Pons (tissue), 1 donor: ENCODE data around the gene HMGB2.

Source experiments
- DNase-seq: peaks from one replicate; pipeline ENCODE4 v3.0.0-alpha.2; 2016; ENCODE audit warnings: low spot score

The HMGB2 gene

GRCh38 chr4:173334085-173334890, at the start of gene HMGB2:
TSS of gene HMGB2 (minus strand) at chr4:173334358. CDS start at chr4:173333649, 709 bp downstream.
- DNase-seq, result peak; percentile 100

- no peak for DNase-seq
Observed at GRCh38 chr4:173382349-173382748, 48.2 kb upstream of the HMGB2 start.

DNA sequence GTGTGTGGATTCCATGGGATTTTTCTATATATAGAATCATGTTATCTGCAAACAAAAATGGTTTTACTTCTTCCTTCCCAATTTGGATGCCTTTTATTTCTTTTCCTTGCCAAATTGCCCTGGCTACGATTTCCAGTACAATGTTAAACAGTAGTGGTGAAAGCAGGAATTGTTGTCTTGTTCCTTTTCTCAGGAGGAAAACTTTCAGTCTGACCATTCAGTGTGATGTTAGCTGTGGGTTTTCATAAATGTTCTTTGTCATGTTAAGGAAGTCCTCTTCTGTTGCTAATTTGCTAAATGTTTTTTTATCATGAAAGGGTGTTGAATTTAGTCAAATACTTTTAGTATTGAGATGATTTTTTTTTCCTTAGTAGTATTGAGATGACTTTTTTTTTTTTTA, 47.5 kb upstream of the HMGB2 start:
- DNase-seq, result peak; percentile 26

DNA sequence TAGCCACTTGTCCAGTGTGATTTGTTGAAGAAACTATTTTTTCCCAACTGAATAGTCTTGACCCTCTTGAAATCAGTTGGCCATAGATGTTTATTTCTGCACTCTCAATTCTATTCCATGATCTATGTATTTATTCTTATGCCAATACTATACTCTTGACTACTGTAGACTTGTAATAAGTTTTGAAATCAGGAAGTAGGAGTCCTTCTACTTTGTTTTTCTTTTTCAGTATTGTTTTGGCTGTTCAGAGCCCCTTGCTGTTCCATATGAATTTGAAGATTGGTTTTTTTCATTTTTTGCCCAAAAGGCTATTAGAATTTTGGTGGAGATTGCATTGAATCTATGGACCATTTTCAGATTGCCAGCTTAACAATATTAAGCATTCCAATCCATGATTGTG, 46.8 kb upstream of the HMGB2 start:
- DNase-seq, result no peak

- no peak for DNase-seq
Observed at GRCh38 chr4:173379929-173380328, 45.8 kb upstream of the HMGB2 start.

DNA sequence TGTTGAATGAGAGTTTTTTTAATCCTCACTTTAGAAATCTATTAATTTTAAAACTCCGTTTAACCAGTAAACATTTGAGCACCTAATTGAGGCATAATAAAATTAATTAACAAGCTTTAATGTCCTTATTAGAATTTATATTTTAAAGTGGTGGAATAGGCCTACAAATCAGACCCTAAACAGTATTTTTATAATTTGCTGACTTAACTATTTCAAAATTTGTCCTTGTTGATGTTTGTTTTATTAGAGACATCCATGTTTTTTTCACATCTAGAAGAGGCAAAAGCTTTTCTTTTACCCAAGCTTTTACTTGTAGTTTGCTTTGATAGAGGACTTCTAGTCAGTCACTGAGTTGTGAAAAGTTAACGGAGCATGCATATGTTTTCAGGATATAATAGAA, 40.4 kb upstream of the HMGB2 start:
- no peak for DNase-seq

- DNase-seq, result peak; percentile 85
Observed at GRCh38 chr4:173371292-173372192, 37.4 kb upstream of the HMGB2 start.

DNA sequence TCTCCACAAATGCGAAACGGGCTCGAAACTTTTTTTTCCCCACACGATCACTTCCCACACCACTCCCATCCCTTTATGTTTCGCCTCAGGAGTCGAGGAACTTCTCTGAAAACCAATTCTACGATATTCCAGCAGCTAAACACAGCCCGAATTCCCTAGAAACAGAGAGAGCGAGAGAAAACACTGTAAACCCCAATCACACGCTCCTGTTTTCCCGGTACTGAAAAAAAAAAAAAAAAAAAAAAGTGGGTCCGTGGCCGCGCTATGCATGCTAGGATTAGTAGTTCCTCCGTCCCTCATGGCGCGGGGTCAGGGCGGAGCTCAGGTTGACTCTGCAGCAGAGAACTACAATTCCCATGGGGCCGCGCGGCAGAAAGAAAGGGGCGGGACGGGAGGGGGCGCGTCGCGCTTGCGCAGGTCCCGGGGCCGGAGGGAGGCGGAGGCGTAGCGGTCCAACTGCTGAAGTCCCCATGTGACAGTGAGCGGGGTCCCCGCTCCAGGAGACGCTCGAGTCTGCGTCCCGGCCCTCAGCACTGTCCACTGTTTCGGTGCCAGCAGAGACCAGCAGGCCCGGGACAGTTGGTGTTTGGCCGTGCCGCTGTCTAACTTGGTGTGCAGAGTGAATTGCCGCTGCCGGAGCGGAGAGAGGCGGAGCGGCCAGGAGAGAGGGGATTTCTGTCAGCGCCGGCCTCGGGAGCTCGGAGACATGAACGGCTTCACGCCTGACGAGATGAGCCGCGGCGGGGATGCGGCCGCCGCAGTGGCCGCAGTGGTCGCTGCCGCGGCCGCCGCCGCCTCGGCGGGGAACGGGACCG, 36.5 kb upstream of the HMGB2 start, which contains the start of gene SAP30:
TSS of gene SAP30 (plus strand) at position 478 of the 815 bp plus-strand sequence. CDS start at position 707, 229 bp downstream.
- peak; percentile 97 for DNase-seq

DNA sequence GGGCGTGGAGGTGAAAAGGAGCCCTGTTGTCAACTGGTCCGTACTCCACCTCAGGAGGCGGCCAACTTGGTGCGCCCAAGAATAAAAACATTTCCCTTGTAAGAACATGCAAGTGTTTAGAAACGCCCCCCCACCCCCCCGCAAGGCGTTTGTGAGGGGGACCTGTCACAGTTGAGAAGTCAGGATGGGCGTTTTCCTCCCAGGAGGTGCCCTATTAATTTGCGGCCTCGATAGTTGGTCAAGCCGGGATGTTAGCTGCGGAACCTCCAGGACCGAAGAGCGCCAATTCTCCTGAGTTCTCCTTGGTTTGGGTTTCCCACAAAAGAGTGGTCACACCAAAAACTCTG, 35.9 kb upstream of the HMGB2 start:
- DNase-seq, result no peak

DNA sequence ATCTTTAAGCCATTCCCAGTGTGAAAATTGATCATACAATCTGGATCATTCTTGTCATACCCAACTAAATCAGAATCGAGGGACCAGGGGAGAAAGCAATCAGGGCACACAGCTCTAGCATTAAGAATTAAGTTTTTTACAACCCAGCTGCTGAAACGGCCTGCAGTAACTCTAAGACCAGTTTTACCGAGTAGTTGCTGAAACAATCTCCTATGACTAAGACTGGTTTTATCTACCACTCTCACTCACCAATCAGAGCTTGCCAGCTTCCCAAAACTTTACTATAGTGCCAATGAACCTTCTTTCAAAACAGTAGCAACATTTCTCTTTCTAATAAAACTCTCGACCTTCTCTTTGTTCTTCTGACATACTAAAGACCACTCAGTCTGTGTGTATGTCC, 33.8 kb upstream of the HMGB2 start:
- peak; percentile 24 for DNase-seq

GRCh38 chr4:173367285-173367684, 33.1 kb upstream of the HMGB2 start:
- DNase-seq, result peak; percentile 28

DNA sequence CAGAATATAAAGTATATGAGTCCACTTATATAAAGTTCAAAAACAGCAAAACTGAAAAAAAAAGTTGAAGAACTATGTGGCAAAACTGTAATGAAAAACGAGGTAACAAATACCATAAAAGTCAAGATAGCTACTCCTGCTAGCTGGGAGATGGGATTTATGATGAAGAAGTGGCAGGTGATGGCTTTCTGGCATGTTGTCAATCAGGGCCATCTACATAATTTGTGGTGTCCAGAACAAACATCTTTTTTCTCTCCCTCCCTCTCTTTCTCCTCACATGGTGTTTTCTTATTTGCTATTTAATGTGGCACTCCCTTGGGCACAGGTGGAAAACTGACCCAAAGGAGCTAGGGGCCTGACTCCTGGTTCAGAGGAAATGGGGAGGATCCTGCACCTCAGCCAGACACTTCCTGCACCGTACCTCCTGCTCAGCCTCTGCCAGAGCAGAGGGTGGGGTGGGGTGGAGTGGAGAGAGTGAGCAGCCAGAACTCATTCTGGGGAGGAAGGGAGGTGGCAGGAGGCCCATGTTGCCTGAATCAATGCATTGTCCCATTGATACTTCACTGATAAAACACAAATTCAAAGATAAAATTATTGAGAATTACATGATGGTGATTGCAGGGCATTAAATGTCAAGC, 31.3 kb upstream of the HMGB2 start:
- no peak for DNase-seq

- no peak for DNase-seq
Observed at GRCh38 chr4:173362666-173363065, 28.5 kb upstream of the HMGB2 start.

- DNase-seq, result peak; percentile 18
Observed at GRCh38 chr4:173360587-173361221, 26.5 kb upstream of the HMGB2 start.

GRCh38 chr4:173357939-173358338, 23.8 kb upstream of the HMGB2 start:
- no peak for DNase-seq

GRCh38 chr4:173347467-173347866, 13.3 kb upstream of the HMGB2 start:
- DNase-seq, result no peak

- no peak for DNase-seq
Observed at GRCh38 chr4:173346074-173346473, 11.9 kb upstream of the HMGB2 start.

- no peak for DNase-seq
Observed at GRCh38 chr4:173345648-173346047, 11.5 kb upstream of the HMGB2 start.

GRCh38 chr4:173343832-173344397, 9.8 kb upstream of the HMGB2 start:
- DNase-seq, result no peak

DNA sequence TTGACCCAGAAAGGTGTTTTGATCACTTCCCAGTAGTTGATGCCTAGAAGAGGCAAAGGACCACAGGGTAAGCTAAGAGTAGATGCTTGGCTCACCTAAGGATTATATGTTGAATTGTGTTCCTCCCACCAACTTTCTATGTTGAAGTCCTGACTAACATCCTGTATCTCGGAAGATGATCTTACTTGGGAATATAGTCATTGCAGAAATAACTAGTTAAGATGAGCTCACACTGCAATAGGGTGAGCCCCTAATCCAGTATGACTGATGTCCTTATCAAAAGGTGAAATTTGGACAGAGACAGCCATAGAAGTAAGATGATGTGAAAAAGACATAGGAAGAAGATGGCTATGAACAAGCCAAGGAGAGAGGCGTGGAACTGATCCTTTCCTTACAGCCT, 3.3 kb upstream of the HMGB2 start:
- DNase-seq, result no peak
